HG03060 (cell line): ENCODE data around the gene DDTL.
A peak's percentile ranks its signal among the peaks of the same experiment; 100 is the strongest.
"Not testable (repeated sequence)": the region's sequence is repeated elsewhere in the genome, so short reads cannot be mapped to it uniquely, and the experiment has no call there.

Experiments used
- ATAC-seq: cut with Tn5 transposase; IDR thresholded peaks from one replicate; pipeline ENCODE4 v1.9.1; 2021; ENCODE audit warnings: low read depth, moderate number of reproducible peaks; ENCODE audit not compliant: unreplicated experiment

DDTL gene

DNA sequence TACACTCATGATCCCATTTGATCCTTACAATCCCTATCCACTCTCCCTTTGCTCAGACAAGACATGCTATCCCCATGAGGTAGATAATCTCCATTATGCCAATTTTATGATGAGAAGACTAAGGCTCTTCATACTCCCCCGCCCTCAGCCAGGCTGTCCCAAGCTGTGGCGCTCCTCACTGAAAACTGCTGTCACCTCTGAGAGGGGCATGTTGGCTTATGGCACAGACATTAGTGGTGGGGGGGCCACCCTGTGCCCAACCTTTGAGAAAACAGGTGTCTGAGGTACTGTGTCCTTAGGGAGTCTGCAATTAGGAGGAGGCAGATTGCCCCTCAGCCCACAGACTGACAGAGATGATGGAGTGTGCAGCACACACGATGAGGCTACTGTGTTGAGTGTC lies 2.4 kb downstream of the DDTL start:
- no peak for ATAC-seq

DNA sequence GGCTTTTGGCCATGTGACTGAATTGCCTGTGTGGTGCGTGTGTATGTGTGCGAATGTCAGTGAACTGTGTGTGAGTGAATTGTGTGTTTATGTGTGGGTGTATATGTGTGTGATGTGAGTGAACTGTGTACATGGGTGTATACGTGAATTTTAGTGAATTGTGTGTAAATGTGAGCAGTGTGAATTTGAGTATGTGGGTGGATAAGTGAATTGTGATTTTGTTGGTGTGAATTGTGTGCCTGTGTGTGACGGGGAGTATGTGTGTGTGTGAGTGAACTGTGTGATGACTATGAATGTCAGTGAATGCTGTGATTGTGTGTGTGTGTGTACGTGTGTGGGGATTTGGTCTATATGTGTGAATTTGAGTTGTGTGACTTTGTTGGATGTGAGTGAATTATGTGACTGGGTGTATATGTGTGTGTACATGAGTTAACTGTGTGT lies 3.5 kb downstream of the DDTL start:
- no peak for ATAC-seq

DNA sequence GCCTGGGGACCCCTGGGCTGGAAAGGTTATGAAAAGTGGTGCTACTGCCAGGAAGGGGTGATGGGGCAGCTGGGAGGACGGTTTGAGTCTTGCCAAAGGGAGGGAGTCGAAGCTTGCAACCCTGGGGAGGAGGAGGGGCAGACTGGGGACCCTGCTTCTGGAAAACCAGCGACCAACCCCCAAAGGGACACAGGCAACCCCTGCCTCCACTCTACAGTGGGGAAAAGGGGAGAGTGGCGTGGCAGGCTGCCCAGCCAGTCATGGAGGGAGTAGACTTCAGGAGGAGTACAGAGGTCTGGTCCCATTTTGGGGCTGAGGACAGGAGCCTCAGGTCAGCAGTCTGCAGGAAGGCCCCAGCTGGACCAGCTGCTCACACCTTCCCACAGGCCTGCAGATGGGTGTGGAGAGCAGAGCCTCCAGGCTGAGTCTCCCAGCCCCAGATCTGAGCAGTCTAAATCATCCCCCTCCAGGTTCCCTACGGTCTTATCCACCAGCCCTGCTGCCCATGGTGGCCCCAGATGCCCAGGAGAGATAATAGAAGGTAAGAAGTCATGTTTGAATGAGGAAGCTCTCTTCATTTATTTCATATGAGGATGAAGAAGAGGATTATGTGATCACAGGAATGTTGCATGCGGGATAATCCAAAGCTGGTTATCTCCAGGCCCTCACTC lies 4.3 kb downstream of the DDTL start:
- no peak for ATAC-seq

DNA sequence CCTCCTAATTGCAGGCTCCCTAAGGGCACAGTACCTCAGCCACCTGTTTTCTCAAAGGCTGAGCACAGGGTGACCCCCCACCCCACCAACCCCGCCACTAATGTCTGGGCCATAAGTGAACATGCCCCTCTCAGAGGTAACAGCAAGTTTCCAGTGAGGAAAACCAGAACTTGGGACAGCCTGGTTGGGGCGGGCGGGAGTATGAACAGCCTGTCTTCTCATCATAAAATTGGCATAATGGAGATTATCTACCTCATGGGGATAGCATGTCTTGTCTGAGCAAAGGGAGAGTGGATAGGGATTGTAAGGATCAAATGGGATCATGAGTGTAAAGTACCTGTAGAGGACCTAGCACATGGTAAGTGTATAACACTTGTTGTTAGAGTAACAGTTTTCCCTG lies 5.2 kb downstream of the DDTL start:
- not testable (repeated sequence) for ATAC-seq

DNA sequence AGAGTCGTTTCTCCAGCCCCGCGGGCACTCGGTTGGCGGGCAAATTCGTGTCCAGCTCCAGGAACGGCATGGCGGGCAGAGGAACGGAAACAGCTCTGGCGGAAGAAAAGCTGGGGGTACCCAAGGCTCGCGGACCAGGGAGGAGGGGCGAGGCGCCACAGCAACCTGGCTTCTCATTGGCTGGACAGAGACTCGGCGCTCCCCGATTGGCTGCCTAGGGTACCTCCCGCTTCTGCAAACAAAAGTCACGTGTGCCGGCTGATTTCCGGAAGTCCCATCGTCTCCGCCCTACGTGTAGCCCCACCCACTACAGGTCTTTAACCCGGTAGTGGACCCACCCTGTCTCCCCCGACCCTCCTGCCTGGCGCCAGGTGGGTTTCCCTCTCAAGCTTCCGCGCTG lies 7.7 kb downstream of the DDTL start, which contains the start of gene DDT:
Gene DDT, minus strand, starts transcription at position 97 of the 400 bp plus-strand sequence. Its CDS starts 27 bp downstream, at position 70.
- ATAC-seq = peak; percentile 76

DNA sequence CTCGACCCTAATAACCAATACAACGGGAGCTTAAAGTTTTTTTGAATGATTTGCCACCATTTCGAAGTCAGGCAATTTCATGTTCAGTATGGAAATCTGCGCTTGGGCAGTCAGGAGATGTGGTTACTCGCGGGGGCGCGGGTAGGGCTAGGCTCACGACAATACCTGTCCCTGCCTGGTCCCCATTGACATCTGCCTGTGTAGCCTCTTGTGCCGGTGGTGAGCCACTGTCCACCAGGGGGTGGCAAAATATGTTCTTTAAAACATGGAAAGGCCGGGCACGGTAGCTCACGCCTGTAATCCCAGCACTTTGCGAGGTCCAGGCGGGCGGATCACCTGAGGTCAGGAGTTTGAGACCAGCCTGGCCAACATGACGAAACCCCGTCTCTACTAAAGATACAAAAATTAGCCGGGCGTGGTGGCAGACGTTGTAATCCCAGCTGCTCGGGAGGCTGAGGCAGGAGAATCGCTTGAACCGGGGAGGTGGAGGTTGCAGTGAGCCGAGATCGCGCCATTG lies 8.2 kb downstream of the DDTL start:
- ATAC-seq = not testable (repeated sequence)

DNA sequence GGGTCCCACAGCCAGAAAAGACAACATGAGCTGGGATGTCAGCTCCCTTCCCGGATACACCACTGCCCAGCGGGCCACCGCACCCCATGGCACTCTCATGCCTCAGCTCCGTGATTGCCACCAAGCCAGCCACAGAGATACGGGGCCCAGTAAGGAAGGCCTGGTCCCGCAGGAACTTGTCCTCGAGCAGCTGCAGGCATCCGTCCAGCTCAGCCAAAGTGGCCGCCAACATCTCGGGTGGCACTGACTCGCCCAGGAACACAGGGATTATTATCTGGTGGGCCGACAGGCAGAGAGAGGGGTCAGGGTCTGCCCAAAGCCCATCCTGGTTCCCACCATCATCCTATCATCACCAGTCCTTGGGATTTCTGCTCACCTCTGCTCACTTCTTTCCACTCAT lies 10.6 kb downstream of the DDTL start:
- not testable (repeated sequence) for ATAC-seq

DNA sequence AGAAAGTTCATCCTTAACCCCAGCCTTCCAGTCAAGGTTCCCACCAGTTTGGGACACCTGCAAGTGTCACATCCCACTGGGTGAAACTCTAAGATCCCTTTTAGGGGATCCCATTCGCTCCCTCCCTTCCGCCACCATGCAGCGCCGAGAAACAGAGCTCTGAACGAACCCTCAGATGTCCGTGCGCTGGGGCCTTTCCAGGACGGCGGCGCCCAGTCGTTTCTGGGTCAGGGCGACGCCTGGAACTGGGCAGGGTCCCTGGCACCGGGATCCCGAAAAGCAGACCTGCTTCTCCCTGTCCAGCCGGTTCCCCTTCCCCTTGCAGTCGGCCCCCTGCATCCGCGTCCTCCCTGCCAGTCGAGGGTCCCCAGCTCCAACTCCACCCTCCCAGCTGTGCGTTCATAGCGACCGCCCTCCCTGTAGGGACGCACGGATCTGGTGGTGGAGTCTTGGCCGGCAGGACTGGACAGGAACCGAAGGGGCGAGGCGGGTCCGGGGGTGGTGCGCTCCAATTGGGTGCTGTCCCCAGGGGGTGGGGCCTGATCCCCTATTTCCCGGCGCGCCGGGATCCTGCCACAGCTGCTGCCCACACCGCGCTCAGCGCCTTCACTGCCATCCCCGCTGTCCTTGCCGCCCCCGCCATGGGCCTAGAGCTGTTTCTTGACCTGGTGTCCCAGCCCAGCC lies 13.0 kb downstream of the DDTL start, which contains the start of gene GSTT2:
Gene GSTT2, plus strand, starts transcription at position 578 of the 684 bp plus-strand sequence.
- ATAC-seq = not testable (repeated sequence)

DNA sequence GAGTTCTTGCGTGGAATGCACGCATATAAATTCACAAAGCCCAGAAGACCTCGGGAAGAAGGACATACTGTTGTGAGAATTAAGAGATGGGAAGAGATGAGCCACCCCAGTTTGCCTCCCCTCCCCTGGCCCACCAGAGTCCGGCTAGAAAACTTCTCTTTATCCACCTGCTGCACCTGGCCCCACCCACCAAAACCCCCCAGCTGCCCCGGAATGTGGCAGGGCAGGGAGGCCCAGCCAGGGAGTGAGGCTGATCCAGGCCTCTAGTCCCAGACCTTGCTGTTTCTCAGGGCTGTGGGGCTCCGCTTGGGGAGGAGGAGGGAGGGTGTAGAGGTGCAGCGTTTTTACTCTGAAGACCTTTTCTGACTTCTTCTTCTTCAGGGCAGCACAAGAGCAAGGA lies 13.9 kb downstream of the DDTL start:
- ATAC-seq = not testable (repeated sequence)

DNA sequence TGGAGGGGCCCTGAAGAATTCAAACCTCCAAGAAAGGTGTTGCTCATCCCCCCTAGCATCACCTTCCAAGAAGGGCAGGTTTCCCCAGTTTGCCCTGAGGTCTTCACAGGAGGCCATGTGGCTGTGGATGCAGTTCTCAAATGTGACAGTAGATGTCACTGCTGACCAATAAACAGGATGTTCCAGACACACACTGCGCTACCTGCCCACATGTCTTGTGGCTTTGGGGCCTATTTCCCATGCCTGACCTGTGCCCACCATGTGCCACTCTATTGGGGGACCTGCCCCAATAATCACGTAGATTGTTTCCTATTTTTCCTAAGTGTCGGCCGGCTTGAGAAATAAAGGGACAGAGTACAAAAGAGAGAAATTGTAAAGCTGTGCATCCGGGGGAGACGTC lies 17.7 kb downstream of the DDTL start:
- no peak for ATAC-seq

DNA sequence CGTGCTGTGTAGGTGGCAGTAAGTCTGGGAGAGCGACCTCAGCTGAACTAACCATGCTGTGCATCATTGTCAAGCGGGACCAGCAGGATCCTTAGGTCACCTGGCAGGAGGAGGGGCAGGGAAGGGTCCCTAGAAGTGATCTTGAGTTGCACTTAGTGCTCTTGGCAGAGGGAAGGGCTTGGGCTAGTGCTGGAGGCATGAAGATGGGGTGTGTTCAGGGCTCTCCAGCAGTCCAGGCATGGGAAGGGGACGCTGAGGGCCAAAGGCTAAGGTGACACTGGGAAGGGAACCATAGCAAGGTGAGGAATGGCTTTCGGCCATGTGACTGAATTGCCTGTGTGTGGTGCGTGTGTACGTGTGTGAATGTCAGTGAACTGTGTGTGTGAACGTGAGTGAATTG lies 19.4 kb downstream of the DDTL start:
- ATAC-seq = not testable (repeated sequence)

DNA sequence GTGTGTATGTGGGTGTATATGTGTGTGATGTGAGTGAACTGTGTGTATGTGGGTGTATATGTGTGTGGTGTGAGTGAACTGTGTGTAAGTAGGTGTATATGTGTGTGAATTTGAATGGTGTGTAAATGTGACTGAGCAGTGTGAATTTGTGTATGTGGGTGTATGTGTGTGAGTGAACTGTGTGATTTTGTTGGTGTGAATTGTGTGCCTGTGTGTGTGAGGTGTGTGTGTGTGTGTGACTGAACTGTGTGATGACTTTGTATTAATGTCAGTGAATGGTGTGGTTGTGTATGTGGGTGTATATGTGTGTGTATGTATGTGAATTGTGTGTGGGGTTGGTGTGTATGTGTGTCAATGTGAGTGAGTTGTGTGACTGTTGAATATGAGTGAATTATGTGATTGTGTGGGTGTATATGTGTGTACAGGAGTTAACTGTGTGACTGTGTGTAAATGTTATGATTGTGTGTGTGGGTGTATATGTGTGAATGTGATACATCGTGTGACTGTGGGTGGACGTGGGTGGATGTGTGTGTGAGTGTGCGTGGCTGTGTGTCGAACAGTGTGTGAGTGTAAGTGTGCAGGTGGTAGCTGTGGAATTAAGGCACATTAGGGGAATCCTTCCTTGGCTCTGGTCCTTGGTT lies 20.0 kb downstream of the DDTL start:
- not testable (repeated sequence) for ATAC-seq

DNA sequence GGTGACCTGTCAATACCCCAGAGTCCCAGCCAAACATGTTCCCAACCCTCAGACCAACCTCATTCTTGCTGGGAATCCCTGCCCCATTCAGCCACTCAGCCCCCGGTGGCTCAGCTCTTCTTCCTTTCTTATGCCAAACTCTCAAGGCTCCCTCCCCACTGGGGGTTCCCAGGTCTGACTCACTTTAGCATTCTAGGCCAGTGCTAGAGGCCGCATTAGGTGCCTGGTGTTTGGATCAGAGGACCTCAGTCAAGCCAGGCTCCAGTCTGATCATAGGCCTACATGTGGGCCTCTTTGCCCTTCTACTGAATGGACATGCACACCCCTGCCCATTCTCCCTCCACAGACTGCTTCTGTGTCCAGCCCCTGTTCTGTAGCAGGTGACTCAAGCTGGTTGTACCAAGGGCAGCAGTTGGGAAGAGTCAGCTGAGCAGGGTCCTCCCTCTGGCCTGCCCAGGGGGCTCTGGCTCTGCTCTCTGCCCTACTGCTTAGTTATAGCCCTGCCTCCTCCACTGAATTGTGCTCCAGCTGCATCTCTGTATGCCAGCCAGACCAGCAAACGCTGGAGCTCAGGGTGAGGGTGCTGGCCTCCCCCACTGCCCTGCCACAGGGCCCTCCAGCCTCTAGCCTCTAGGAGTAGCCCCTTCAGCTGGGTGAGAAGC lies 23.0 kb downstream of the DDTL start:
- not testable (repeated sequence) for ATAC-seq

DNA sequence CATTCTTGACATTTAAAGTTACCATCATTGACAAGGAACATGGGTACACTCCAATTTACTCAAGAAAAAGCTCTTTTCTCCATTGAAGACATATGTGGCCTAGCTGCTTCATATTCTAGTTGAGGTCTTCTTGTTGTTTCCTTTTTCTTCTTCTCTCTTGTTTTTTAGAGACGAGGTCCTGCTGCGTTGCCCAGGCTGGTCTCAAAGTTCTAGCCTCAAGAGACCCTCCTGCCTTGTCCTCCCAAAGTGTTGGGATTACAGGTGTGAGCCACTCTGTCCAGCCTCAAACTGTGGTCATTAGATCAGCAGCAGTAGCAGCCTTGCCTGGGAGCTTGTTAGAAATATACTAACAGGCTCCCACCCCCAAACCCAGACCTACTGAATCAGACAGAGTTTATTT lies 26.4 kb downstream of the DDTL start:
- ATAC-seq = not testable (repeated sequence)

DNA sequence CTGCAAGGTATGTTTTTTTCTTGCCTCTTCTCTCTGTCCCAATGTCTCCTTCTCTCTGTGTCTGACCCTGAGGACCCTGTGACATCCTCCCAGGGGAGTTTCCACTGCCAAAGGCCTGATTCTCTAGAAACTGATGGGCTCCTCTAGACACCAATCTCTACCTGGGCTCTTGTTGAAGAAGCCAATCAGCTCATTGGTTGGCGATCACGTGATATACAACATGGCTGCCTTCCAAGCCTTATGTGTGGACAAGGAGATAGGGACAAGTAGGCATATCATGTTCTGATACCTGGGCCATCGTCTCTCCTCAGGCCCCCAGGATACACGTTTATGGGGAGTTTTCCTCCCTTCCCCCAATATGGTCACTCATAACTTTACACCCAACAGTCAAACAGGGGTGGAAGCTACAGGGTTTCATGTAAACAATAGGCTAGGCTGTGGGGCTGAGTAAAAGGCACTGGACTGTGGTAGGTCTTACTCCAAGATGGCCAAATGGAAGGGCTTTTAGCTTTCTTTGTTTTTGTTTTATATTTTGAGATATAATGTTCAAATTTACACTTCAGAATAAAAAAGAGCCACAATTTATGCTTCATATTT lies 27.0 kb downstream of the DDTL start:
- ATAC-seq = not testable (repeated sequence)

DNA sequence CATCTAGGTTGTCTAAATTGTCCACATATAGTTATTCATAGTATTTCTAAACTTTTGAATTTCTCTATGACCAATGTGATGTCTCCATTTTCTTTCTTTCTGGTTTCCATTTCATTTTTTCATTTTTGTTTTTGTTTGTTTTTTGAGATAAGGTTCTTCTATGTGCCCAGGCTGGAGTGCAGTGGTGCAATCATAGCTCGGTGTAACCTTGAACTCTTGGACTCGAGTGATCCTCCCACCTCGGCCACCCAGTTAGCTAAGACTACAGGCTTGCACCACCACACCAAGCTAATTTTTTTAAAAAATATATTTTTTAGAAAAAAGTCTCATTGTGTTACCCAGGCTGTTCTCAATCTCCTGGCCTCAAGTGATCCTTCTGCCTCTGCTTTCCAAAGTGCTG lies 30.4 kb downstream of the DDTL start:
- ATAC-seq = no peak

DNA sequence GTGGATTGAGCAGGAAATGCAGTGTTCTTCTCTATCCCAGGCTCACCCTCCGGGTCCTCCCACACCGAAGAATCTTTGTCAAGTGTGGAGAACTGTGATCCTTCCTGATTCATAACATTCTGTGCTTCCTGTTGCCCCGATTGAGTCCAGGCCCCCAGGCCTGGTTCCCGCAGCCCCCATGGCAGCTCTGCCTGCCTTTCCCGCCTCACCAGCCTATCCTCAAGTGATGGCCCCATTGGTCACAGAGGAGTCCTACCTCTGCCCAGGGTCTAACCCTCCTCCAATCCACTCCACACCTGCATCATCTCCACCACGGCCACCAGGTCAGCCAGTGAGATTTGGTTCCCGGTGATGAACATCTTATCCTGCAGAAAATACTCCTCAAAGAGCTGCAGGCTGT lies 33.1 kb downstream of the DDTL start:
- not testable (repeated sequence) for ATAC-seq

DNA sequence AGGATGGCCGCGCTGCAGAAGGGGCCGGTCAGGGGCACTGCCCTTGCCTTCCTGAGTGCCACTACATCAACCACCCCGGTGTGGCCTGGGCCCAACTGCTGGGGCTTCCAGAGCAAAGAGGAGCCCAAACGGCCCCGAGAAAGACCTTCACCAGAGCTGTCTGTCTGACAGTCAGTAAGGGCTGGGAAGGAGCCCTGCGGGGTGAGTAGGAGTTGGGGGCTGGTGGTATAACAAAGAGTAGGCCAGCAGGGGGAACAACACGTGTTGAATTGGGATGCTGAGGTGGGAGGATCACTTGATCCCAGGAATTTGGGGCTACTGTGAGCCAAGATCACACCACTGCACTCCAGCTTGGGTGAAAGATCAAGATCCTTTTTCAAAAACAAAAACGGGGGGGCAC lies 34.6 kb downstream of the DDTL start:
- no peak for ATAC-seq

DNA sequence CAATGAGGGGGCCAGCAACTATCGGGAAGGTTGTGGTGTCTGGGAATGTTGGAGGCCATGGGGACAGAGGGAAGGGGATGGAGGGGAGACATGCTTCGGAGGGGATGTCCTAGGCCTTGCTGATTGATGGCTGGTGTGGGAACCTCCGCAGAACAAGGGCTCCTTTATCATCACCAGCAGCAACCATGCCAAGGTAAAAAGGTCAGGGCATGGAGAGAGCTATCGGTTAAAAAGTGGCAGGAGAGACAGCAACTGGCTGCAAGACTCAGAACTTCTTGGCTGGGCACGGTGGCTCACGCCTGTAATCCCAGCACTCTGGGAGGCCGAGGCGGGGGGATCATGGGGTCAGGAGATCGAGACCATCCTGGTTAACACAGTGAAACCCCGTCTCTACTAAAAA lies 35.6 kb downstream of the DDTL start:
- no peak for ATAC-seq

DNA sequence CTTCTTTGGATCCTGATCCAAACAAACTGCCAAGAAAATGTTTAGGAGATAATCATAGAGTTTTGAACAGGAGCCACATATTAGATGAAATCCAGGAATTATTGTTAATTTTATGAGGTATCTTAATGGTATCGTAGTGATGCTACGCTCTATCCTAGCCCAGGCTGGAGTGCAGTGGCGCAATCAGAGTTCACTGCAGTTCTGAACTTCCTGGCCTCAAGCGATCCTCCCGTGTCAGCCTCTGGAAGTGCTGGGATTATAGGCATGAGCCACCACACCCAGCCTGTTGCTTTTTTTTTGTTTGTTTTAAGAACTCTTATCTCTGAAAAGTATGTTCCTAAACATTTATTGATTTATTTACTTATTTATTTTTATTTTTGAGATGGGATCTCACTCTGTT lies 36.2 kb downstream of the DDTL start:
- ATAC-seq = no peak
